GM18870 (cell line): Measurements from ENCODE around the gene PHKG1.
"Not testable (repeated sequence)": the region's sequence is repeated elsewhere in the genome, so short reads cannot be mapped to it uniquely, and the experiment has no call there.

Experiments used
- ATAC-seq: cut with Tn5 transposase; IDR thresholded peaks from one replicate; pipeline ENCODE4 v1.9.1; 2021; ENCODE audit warnings: moderate library complexity; ENCODE audit not compliant: unreplicated experiment

The PHKG1 gene

DNA sequence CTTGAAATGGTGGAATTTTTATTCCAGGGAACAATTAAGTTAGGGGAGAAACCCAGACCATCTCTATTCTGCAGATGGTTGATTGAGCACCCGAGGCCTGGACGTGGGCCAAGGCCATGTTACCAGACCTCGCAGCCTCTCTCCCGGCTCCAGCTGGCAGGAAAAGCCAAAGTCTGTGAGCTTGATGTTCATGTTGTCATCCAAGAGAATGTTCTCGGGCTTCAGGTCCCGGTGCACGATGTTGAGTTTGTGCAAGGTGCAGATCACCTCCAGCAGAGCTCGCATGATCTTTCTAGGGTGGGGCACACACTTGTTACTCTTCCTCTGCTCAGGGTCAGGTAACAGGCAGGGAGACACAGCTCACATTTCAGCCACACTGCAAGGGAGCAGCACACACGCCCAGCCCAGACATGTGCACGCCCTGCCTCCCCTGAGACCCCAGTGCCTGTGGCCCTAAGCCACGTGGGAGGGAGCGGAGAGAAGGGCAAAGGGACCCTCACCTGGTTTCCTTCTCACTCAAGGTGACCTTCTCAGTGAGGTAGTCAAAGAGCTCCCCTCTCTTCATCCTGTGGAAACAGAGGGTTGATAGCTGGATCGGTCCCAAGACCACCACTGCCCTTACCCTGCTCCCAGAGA is 9.5 kb downstream of the PHKG1 start:
- no peak for ATAC-seq

GRCh38 chr7:56081626-56082340 is 11.0 kb downstream of the PHKG1 start:
- no peak for ATAC-seq

- ATAC-seq = not testable (repeated sequence)
These were observed 11.9 kb downstream of the PHKG1 start for GRCh38 chr7:56080726-56081435.

DNA sequence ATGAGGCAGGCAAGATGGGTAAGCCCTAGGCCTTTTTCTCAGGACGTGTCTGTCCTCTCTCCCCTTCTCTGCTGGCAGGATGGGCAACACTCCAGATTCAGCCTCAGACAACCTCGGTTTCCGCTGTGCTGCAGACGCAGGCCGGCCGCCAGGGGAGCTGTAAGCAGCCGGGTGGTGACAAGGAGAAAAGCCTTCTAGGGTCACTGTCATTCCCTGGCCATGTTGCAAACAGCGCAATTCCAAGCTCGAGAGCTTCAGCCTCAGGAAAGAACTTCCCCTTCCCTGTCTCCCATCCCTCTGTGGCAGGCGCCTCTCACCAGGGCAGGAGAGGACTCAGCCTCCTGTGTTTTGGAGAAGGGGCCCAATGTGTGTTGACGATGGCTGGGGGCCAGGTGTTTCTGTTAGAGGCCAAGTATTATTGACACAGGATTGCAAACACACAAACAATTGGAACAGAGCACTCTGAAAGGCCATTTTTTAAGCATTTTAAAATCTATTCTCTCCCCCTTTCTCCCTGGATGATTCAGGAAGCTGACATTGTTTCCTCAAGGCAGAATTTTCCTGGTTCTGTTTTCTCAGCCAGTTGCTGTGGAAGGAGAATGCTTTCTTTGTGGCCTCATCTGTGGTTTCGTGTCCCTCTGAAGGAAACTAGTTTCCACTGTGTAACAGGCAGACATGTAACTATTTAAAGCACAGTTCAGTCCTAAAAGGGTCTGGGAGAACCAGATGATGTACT is 13.1 kb downstream of the PHKG1 start:
- no peak for ATAC-seq

DNA sequence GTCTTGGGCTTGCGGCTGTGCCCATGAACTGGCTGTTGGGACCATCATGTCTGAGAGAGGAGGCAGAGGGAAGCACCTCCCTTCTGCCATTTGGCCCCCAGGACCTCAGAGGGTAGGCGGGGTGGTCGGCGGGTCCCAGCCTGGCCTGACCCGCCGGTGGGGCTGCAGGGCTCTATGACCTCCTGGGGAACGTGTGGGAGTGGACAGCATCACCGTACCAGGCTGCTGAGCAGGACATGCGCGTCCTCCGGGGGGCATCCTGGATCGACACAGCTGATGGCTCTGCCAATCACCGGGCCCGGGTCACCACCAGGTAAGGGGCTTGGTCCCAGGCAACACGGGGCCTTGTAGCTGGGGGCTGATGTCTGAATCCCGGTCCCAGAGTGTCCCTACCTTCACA is 14.6 kb downstream of the PHKG1 start:
- no peak for ATAC-seq

- ATAC-seq = no peak
These were observed 15.1 kb downstream of the PHKG1 start for GRCh38 chr7:56077681-56078080.

DNA sequence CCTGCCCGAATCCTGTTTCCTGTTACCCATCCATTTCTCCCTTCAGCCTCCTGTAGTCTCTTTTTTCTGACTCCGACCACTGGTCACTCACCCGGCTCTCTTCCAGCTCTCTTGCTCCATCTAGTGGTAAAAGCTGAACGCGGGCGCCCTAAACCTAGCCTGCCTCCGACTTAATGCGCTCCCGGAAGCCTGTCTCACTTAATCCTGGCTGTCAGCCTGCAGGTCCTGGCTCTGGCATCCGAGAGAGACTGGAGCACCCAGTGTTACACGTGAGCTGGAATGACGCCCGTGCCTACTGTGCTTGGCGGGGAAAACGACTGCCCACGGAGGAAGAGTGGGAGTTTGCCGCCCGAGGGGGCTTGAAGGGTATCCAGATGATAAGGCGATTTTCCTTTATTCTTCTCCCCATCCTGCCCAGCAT is 18.4 kb downstream of the PHKG1 start:
- peak; percentile 84 for ATAC-seq

DNA sequence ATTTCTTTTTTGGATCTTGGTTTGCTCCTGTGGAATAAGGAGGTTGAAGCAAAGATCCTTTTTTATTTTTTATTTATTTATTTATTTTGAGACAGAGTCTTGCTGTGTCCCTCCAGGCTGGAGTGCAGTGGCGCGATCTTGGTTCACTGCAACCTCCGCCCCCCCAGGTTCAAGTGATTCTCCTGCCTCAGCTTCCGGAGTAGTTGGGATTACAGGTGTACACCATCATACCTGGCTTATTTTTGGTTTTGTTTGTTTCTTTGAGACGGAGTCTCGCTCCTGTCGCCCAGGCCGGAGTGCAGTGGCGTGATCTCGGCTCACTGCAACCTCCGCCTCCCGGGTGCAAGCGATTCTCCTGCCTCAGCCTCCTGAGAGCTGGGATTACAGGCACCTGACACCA is 26.4 kb downstream of the PHKG1 start:
- ATAC-seq = not testable (repeated sequence)

DNA sequence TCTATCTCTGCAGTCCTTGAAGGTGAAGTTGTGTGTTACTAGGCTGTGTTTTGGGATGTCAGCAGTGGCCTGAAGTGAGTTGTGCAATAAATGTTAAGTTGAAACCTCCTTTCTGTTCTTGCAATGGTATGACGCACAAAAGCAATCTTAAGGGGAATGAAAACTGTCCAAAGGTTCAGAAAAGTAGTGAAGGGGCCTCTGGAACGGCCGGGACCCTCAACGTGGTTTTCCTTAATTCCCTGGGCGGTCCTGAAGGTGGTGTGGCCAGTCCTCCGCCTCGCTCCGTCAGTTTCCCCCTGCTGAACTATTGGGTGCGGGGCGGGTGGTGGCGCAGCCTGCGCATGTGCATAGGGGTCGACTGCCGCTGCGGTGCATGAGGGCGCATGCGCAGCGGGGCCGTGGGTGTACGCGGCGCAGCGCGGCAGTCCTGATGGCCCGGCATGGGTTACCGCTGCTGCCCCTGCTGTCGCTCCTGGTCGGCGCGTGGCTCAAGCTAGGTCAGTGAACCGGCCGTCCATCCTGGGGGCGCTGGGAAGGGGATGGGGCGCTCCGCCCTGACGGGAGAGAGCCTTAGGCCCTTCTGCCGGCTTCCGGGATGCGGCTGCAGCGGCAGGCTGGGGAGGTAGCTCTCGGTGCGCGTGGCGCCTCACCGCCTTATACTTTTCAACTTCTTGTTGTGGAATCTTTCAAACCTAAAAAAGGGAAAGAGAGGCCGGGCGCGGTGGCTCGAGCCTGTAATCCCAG is 28.7 kb downstream of the PHKG1 start, which contains the start of gene SUMF2:
TSS of gene SUMF2 (plus strand) at position 405 of the 744 bp plus-strand sequence. CDS start at position 431, 26 bp downstream.
- ATAC-seq = peak; percentile 79

- ATAC-seq = no peak
These were observed 29.3 kb downstream of the PHKG1 start for GRCh38 chr7:56063500-56063881.

DNA sequence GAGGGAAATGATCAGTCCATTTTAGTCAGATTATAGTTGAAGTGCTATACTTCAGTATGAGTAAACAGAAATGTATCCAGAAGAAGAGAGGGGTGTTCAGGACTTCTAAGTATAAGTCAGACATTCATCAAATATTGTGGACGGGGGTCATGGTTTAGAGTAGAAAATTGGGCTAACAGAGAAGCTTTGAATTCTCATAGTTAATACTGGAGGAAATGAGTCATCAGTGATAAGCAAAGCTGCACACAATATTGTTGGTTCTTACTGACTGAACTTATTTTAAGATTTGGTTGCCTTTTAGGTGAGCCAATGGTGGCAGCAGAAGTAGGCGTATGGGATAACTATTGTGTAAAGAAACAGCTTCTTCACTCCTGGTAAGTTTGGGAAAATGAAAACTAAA is 30.4 kb downstream of the PHKG1 start:
- ATAC-seq = no peak

DNA sequence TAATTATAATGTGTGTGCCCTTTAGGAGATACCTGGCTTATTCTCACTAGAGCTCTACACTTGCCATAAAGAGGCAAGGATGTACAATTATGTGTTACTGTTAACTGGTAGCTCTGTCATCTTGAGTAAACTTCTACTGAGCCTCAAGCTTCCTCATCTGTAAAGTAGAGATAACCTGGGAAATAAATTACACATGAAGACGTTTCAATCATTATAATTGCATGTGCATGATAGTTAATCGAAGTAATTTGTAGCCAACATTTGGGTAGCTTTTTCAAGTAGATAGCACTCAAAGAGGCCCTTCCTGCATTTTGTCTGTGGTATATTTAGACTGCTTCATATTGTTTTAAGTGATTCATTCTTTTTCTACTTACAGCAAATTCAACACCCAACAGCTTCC is 38.8 kb downstream of the PHKG1 start:
- ATAC-seq = no peak

GRCh38 chr7:56053379-56053778 is 39.4 kb downstream of the PHKG1 start:
- ATAC-seq = no peak

GRCh38 chr7:56051339-56052191 is 41.2 kb downstream of the PHKG1 start, which contains the start of the genes CCT6A and PSPH:
CCT6A (plus strand) TSS chr7:56051765; CDS start chr7:56051849, 84 bp downstream.
PSPH (minus strand) TSS chr7:56051444; CDS start chr7:56021212, 30,232 bp downstream.
- peak; percentile 89 for ATAC-seq

DNA sequence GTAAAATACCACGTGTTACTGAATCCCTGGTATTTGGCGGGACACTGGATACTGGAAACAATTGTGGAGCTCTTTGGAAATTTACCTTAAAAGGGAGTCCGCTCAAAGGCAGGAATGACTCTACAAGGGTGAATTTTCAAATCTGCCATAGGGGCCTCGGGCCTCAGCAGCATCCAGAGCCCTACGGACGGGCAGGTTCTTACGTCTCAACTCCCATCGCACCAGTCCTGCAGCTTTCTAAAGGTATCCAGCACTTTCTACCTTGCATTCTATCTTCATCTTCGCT is 41.8 kb downstream of the PHKG1 start:
- ATAC-seq = no peak

- not testable (repeated sequence) for ATAC-seq
These were observed 44.0 kb downstream of the PHKG1 start for GRCh38 chr7:56048763-56049162.

GRCh38 chr7:56048245-56048644 is 44.5 kb downstream of the PHKG1 start:
- no peak for ATAC-seq

- not testable (repeated sequence) for ATAC-seq
These were observed 45.2 kb downstream of the PHKG1 start for GRCh38 chr7:56047446-56048116.
